GM12878 (cell line): Measurements from ENCODE around the gene MTM1. TPM values are rescaled to one million over a fixed set of nuclear protein-coding genes. Genes with fewer than 3 reads are reported as not detected.

Experiments used
- ATAC-seq: fragments of 200-7000 bp; cut with Tn5 transposase; 3 replicates; pipeline ENCODE4 v1.9.1; 2020; ENCODE audit warnings: mild to moderate bottlenecking, moderate library complexity
- BruUV-seq: library from RNA; stranded (reverse); fragments of 400-500 nt; replicated peaks from 2 replicates; lab custom pipeline; 2021; lab: Mats Ljungman, UMichigan
- CTCF ChIA-PET: fragments of 300-600 bp; sonication (Branson Sonifier 250); formaldehyde crosslinking; extraction: SDS; loops from one replicate; lab custom pipeline; 2021; ENCODE audit warnings: inconsistent platforms; lab: Yijun Ruan, JAX
- POLR2A ChIA-PET: fragments of 350-600 bp; formaldehyde crosslinking; extraction: SDS; loops from one replicate; lab custom pipeline; 2021; ENCODE audit warnings: inconsistent platforms; lab: Charles Lee
- RAD21 ChIA-PET: fragments of 300-600 bp; sonication (Branson Sonifier 250); formaldehyde crosslinking; loops from one replicate; lab custom pipeline; 2023; ENCODE audit warnings: antibody characterized with exemption; ENCODE audit not compliant: unreplicated experiment; lab: Charles Lee
- SMC1A ChIA-PET: fragments of 300-600 bp; sonication (Branson Sonifier 250); formaldehyde crosslinking; loops from one replicate; lab custom pipeline; 2023; ENCODE audit not compliant: unreplicated experiment, uncharacterized antibody; lab: Charles Lee
- DNase-seq: peaks from one replicate; pipeline ENCODE4 v3.0.0-alpha.2; 2011; ENCODE audit warnings: low read depth, low spot score
- FAIRE-seq: peaks from 3 replicates; lab custom pipeline; 2011; peaks lifted over from hg19 to GRCh38; lab: Jason Lieb, UNC
- H2AFZ ChIP-seq: 2 replicates; pipeline ENCODE4 v1.6.0; 2011; ENCODE audit warnings: low read depth, low read length, control low read depth; ENCODE audit not compliant: control insufficient read depth
- H3K27ac ChIP-seq: 2 replicates; pipeline ENCODE4 v1.5.1; 2011; ENCODE audit warnings: control low read depth; ENCODE audit not compliant: control insufficient read depth, insufficient read depth
- H3K27me3 ChIP-seq, 2 experiments: replicated peaks in 1 of 2; 2 replicates each; pipeline versions ENCODE4 v1.6.0 to v1.6.1; 2011; ENCODE audit warnings: low read length in 1 of 2; ENCODE audit not compliant: control insufficient read depth in 2 of 2, insufficient read depth in 2 of 2
- H3K36me3 ChIP-seq, 2 experiments: 2 replicates each; pipeline ENCODE4 v1.5.1; 2011; ENCODE audit warnings: low read length in 1 of 2; ENCODE audit not compliant: control insufficient read depth in 2 of 2, insufficient read depth in 2 of 2
- H3K4me1 ChIP-seq: 2 replicates; pipeline ENCODE4 v1.6.1; 2011; ENCODE audit warnings: mild to moderate bottlenecking, low read length, moderate library complexity, mixed read lengths; ENCODE audit not compliant: control insufficient read depth, insufficient read depth
- H3K4me2 ChIP-seq: 2 replicates; pipeline ENCODE4 v1.6.0; 2011; ENCODE audit warnings: control low read depth; ENCODE audit not compliant: control insufficient read depth, insufficient read depth
- H3K4me3 ChIP-seq: fragments of 200-600 bp; sonication (generic); 2 replicates; pipeline ENCODE4 v1.5.1; 2016
- H3K79me2 ChIP-seq: 2 replicates; pipeline ENCODE4 v1.6.0; 2011; ENCODE audit warnings: low read length; ENCODE audit not compliant: control insufficient read depth, insufficient read depth
- H3K9ac ChIP-seq: 2 replicates; pipeline ENCODE4 v1.8.0; 2011; ENCODE audit warnings: low read length, control low read depth, mixed read lengths; ENCODE audit not compliant: control insufficient read depth, insufficient read depth
- H3K9me3 ChIP-seq: replicated peaks from 3 replicates; pipeline ENCODE4 v1.5.1; 2011; ENCODE audit warnings: mild to moderate bottlenecking, low read length; ENCODE audit not compliant: control insufficient read depth, insufficient read depth
- H4K20me1 ChIP-seq: 2 replicates; pipeline ENCODE4 v1.6.0; 2011; ENCODE audit not compliant: control insufficient read depth, insufficient read depth
- ATF3 ChIP-seq: IDR thresholded peaks from 2 replicates; pipeline ENCODE4 v1.6.1; 2011; ENCODE audit warnings: low read depth, mild to moderate bottlenecking, low read length, moderate library complexity, borderline replicate concordance; ENCODE audit errors: extremely low read depth
- BCL11A ChIP-seq: IDR thresholded peaks from 2 replicates; pipeline ENCODE4 v1.6.1; 2011; ENCODE audit warnings: low read depth, low read length
- BHLHE40 ChIP-seq, 2 experiments: fragments of 450-650 bp in 1 of 2; IDR thresholded peaks; 2 replicates each; pipeline ENCODE4 v1.6.1; 2011 to 2017; ENCODE audit warnings: low read depth in 2 of 2, borderline replicate concordance in 1 of 2, improper control_type of control experiment in 1 of 2, low read length in 1 of 2, mild to moderate bottlenecking in 1 of 2
- BRCA1 ChIP-seq: IDR thresholded peaks from 2 replicates; pipeline ENCODE4 v1.6.1; 2011; ENCODE audit warnings: low read depth, low read length, improper control_type of control experiment
- CHD2 ChIP-seq: IDR thresholded peaks from 2 replicates; pipeline ENCODE4 v1.6.1; 2011; ENCODE audit warnings: low read depth, low read length, improper control_type of control experiment, borderline replicate concordance
- CTCF ChIP-seq, 3 experiments: IDR thresholded peaks in 2 of 3; conservative IDR thresholded peaks in 1 of 3; 2 replicates each; pipeline ENCODE4 v1.5.1; 2011; ENCODE audit warnings: low read depth in 3 of 3, low read length in 3 of 3, mild to moderate bottlenecking in 3 of 3, control low read depth in 2 of 3, moderate library complexity in 2 of 3, inconsistent platforms in 1 of 3, mixed read lengths in 1 of 3; ENCODE audit not compliant: control insufficient read depth in 2 of 3, insufficient read depth in 1 of 3; ENCODE audit errors: extremely low read depth in 1 of 3
- ESRRA ChIP-seq: IDR thresholded peaks from 2 replicates; pipeline ENCODE4 v1.6.1; 2012; ENCODE audit warnings: mild to moderate bottlenecking, low read length, improper control_type of control experiment
- JUND ChIP-seq: IDR thresholded peaks from 2 replicates; pipeline ENCODE4 v1.6.1; 2012; ENCODE audit warnings: low read depth, mild to moderate bottlenecking, low read length, improper control_type of control experiment, moderate library complexity
- NFYB ChIP-seq: IDR thresholded peaks from 2 replicates; pipeline ENCODE4 v1.6.1; 2011; ENCODE audit warnings: low read depth, mild to moderate bottlenecking, low read length, improper control_type of control experiment, moderate library complexity; ENCODE audit not compliant: insufficient read depth
- PBX3 ChIP-seq: IDR thresholded peaks from 2 replicates; pipeline ENCODE4 v1.6.1; 2011; ENCODE audit warnings: mild to moderate bottlenecking, low read depth, low read length, moderate library complexity; ENCODE audit not compliant: insufficient replicate concordance
- SMAD1 ChIP-seq: fragments of 450-650 bp; IDR thresholded peaks from 2 replicates; pipeline ENCODE4 v1.6.1; 2018; ENCODE audit warnings: mild to moderate bottlenecking, low read depth; ENCODE audit not compliant: partially characterized antibody
- SREBF1 ChIP-seq: IDR thresholded peaks from 2 replicates; pipeline ENCODE4 v1.6.1; 2012; ENCODE audit warnings: mild to moderate bottlenecking, low read length
- STAT3 ChIP-seq: IDR thresholded peaks from 2 replicates; pipeline ENCODE4 v1.6.1; 2011; ENCODE audit warnings: low read depth, low read length, improper control_type of control experiment
- SUZ12 ChIP-seq: fragments of 200-600 bp; sonication (generic); IDR thresholded peaks from one replicate; pipeline ENCODE4 v1.6.1; 2018; ENCODE audit warnings: antibody characterized with exemption, mild to moderate bottlenecking; ENCODE audit not compliant: unreplicated experiment
- YY1 ChIP-seq: IDR thresholded peaks from 2 replicates; pipeline ENCODE4 v1.6.1; 2011; ENCODE audit warnings: low read depth, mild to moderate bottlenecking, low read length
- WGBS: methylation state at CpG from one replicate; pipeline ENCODE4 v1.1.6; 2016; ENCODE audit warnings: low lambda C conversion rate; ENCODE audit not compliant: insufficient replicate concordance, insufficient coverage; ENCODE audit errors: missing lambda C conversion rate; 5-methylcytosine and 5-hydroxymethylcytosine counted together
- in situ Hi-C: fragments of 300-500 bp; cut with MboI; formaldehyde crosslinking; loops from 9 replicates; pipeline ENCODE4 v1.14.3; 2018; ENCODE audit warnings: mixed read lengths
- intact Hi-C: fragments of 100-400 bp; cut with micrococcal nuclease; formaldehyde crosslinking; loops from one replicate; pipeline ENCODE4 v1.14.2; 2022; ENCODE audit not compliant: unreplicated experiment
- polyA plus RNA-seq, 11 experiments: library from polyadenylated mRNA; depleted of rRNA in 4 of 11; unstranded in 6 of 11; stranded (reverse) in 5 of 11; fragments of >200 nt; fragmentation: Nextera tagmentation in 4 of 11; fragmentation: Illumina TruSeq in 1 of 11; extraction: Ambion mirVana in 4 of 11; extraction: Trizol in 1 of 11; gene quantifications; 1 replicate in 1 of 11; 2 replicates in 10 of 11; pipeline versions ENCODE4 v1.2.1 to v1.2.3, GENCODE V29; 2011 to 2016; ENCODE audit warnings: inconsistent platforms in 2 of 11, missing spikeins in 2 of 11, low read depth in 1 of 11
- total RNA-seq, 4 experiments: library from RNA; depleted of rRNA in 3 of 4; stranded (reverse); fragments of >200 nt in 3 of 4; fragmentation: Illumina TruSeq in 1 of 4; extraction: Trizol in 1 of 4; gene quantifications; 2 replicates each; pipeline versions ENCODE4 v1.2.1 to v1.2.3, GENCODE V29; 2013 to 2021

The MTM1 gene
- total and polyA plus RNA-seq, 10 of the 15 experiments (the other 5 are each of a cell fraction or from before 2014, with no cell fraction given): 3.9 to 13.3 (median 8.4) TPM

GRCh38 chrX:150522494-150522893 lies 45.9 kb upstream of the MTM1 start:
- no peak overlapping the region for H2AFZ ChIP-seq
- no peak overlapping the region for H3K27ac ChIP-seq
- DNase-seq (no peak), ATAC-seq (no peak), FAIRE-seq (no peak)
- H3K36me3 ChIP-seq: no peaks in the 10 kb centered on the region
- intact Hi-C loops: no loop called here
- H3K4me2 ChIP-seq: no peak overlapping the region
- no TSS peak for BruUV-seq
- no peaks in the 10 kb centered on the region for H4K20me1 ChIP-seq
- in situ Hi-C loops: no loop called here
- H3K4me3 ChIP-seq: no peak overlapping the region
- TF ChIP-seq PBX3: no peak
- TF ChIP-seq JUND: no peak
- TF ChIP-seq SREBF1: no peak
- no peak for TF ChIP-seq ESRRA
- no peak for TF ChIP-seq BRCA1
- TF ChIP-seq CTCF (IDR thresholded peaks at IDR 0.05 in 2 of 3, conservative IDR thresholded peaks at IDR 0.05 in 1 of 3; ENCODE audit: control insufficient read depth in 2 of 3, extremely low read depth in 1 of 3, insufficient read depth in 1 of 3, low read depth in 3 of 3, low read length in 3 of 3): no peak
- TF ChIP-seq SMAD1: no peak
- no peak for TF ChIP-seq SUZ12
- TF ChIP-seq BCL11A: no peak
- no peak for TF ChIP-seq NFYB
- TF ChIP-seq BHLHE40 (IDR thresholded peaks at IDR 0.05; ENCODE audit: borderline replicate concordance in 1 of 2, low read depth in 2 of 2, low read length in 1 of 2): no peak
- no peak for TF ChIP-seq YY1
- TF ChIP-seq STAT3: no peak
- no peak for TF ChIP-seq CHD2
- no peak for TF ChIP-seq ATF3
- POLR2A ChIA-PET: no interaction called here
- H3K27me3 ChIP-seq: no peaks in the 10 kb centered on the region; a peak in 1 of 4 replicates
- H3K4me1 ChIP-seq: no peaks in the 10 kb centered on the region
- H3K9ac ChIP-seq: no peak overlapping the region
- CTCF ChIA-PET: no interaction called here
- H3K79me2 ChIP-seq: no peaks in the 10 kb centered on the region
- RAD21 ChIA-PET: no interaction called here
- SMC1A ChIA-PET: no interaction called here
- no peaks in the 10 kb centered on the region; the same call in 2 of the 3 replicates for H3K9me3 ChIP-seq
- WGBS: 0% methylated on average over 2 of the region's 2 CpGs
